GM12891 (cell line): ENCODE data around the gene ZBTB42.

Source experiments
- PAX5 ChIP-seq: IDR thresholded peaks from 2 replicates; pipeline ENCODE4 v1.6.1; 2011; ENCODE audit warnings: low read length, moderate library complexity, mild to moderate bottlenecking; ENCODE audit not compliant: insufficient read depth, severe bottlenecking
- POLR2A ChIP-seq: IDR thresholded peaks from 2 replicates; pipeline ENCODE4 v1.6.1; 2011; ENCODE audit warnings: low read depth, low read length, control low read depth
- POLR2AphosphoS5 ChIP-seq: IDR thresholded peaks from 2 replicates; pipeline ENCODE4 v1.6.1; 2011; ENCODE audit warnings: low read depth, low read length, control low read depth
- POU2F2 ChIP-seq: IDR thresholded peaks from 2 replicates; pipeline ENCODE4 v1.6.1; 2011; ENCODE audit warnings: low read depth, mild to moderate bottlenecking, control low read depth, low read length, moderate library complexity
- TAF1 ChIP-seq: IDR thresholded peaks from 2 replicates; pipeline ENCODE4 v1.6.1; 2011; ENCODE audit warnings: low read depth, low read length, control low read depth

- TF ChIP-seq POLR2AphosphoS5 (no peak), POLR2A (no peak), TAF1 (no peak), PAX5 (no peak), POU2F2 (no peak)
These were observed 17.2 kb downstream of the ZBTB42 start for GRCh38 chr14:104817930-104818713.
